IMR-90 (cell line): Measurements from ENCODE around the gene BMP7. TPM values are rescaled to one million over a fixed set of nuclear protein-coding genes. Genes with fewer than 3 reads are reported as not detected.

ENCODE experiments used
- ATAC-seq: fragments of 200-7000 bp; cut with Tn5 transposase; 2 replicates; pipeline ENCODE4 v1.9.1; 2020; ENCODE audit warnings: low read depth, mild to moderate bottlenecking, moderate library complexity
- BruUV-seq: library from RNA; stranded (reverse); fragments of 400-500 nt; replicated peaks from 2 replicates; lab custom pipeline; 2021; lab: Mats Ljungman, UMichigan
- CTCF ChIA-PET: fragments of 300-600 bp; formaldehyde crosslinking; extraction: SDS; loops from one replicate; lab custom pipeline; 2021; ENCODE audit warnings: antibody characterized with exemption; lab: Yijun Ruan, JAX
- POLR2A ChIA-PET: fragments of 300-600 bp; sonication (Branson Sonifier 250); formaldehyde crosslinking; loops from one replicate; lab custom pipeline; 2022; ENCODE audit warnings: antibody characterized with exemption; ENCODE audit not compliant: unreplicated experiment; lab: Charles Lee
- DNase-seq: peaks from one replicate; pipeline ENCODE4 v3.0.0; 2013
- H2AFZ ChIP-seq: replicated peaks from 2 replicates; pipeline ENCODE3; 2013; ENCODE audit warnings: low read length, mild to moderate bottlenecking; ENCODE audit not compliant: poor library complexity
- H2AK5ac ChIP-seq: 2 replicates; pipeline ENCODE4 v1.6.1; 2013; ENCODE audit warnings: low read depth, low read length, inconsistent platforms
- H2AK9ac ChIP-seq: replicated peaks from 2 replicates; pipeline ENCODE3; 2013; ENCODE audit warnings: mild to moderate bottlenecking, low read depth, low read length, moderate library complexity; ENCODE audit not compliant: poor library complexity
- H2BK120ac ChIP-seq: 2 replicates; pipeline ENCODE4 v1.6.1; 2013; ENCODE audit warnings: low read depth, low read length, inconsistent platforms
- H2BK15ac ChIP-seq: 3 replicates; pipeline ENCODE4 v1.6.1; 2013; ENCODE audit warnings: low read depth, low read length, inconsistent platforms
- H2BK20ac ChIP-seq: 2 replicates; pipeline ENCODE4 v1.6.1; 2013; ENCODE audit warnings: low read depth, mild to moderate bottlenecking, inconsistent platforms, low read length, moderate library complexity
- H2BK5ac ChIP-seq: 2 replicates; pipeline ENCODE4 v1.6.1; 2013; ENCODE audit warnings: mild to moderate bottlenecking, low read depth, low read length, inconsistent platforms; ENCODE audit not compliant: poor library complexity, severe bottlenecking
- H3K14ac ChIP-seq: replicated peaks from 2 replicates; pipeline ENCODE4 v1.6.1; 2013; ENCODE audit warnings: low read depth, low read length, inconsistent platforms
- H3K18ac ChIP-seq: 2 replicates; pipeline ENCODE4 v1.6.1; 2013; ENCODE audit warnings: low read depth, low read length, control low read depth
- H3K23ac ChIP-seq: 2 replicates; pipeline ENCODE4 v1.6.1; 2013; ENCODE audit warnings: low read depth, low read length, inconsistent platforms
- H3K27ac ChIP-seq: 2 replicates; pipeline ENCODE4 v1.5.1; 2013; ENCODE audit warnings: mild to moderate bottlenecking, control low read depth, low read length; ENCODE audit not compliant: insufficient read depth
- H3K27me3 ChIP-seq: 2 replicates; pipeline ENCODE4 v1.6.1; 2013; ENCODE audit warnings: low read length; ENCODE audit not compliant: control insufficient read depth, insufficient read depth
- H3K36me3 ChIP-seq: 2 replicates; pipeline ENCODE4 v1.6.1; 2013; ENCODE audit warnings: low read length, mixed read lengths; ENCODE audit not compliant: control insufficient read depth, insufficient read depth
- H3K4ac ChIP-seq: 2 replicates; pipeline ENCODE4 v1.6.1; 2013; ENCODE audit warnings: low read depth, low read length, inconsistent platforms
- H3K4me1 ChIP-seq: 2 replicates; pipeline ENCODE4 v1.6.1; 2013; ENCODE audit warnings: low read length, mixed read lengths; ENCODE audit not compliant: control insufficient read depth, insufficient read depth
- H3K4me2 ChIP-seq: 2 replicates; pipeline ENCODE4 v1.6.1; 2013; ENCODE audit warnings: low read depth, mild to moderate bottlenecking, control low read depth, low read length, moderate library complexity
- H3K4me3 ChIP-seq: 2 replicates; pipeline ENCODE4 v1.5.1; 2013; ENCODE audit warnings: low read depth, mild to moderate bottlenecking, control low read depth, low read length, moderate library complexity; ENCODE audit not compliant: insufficient read depth
- H3K56ac ChIP-seq: 2 replicates; pipeline ENCODE4 v1.6.1; 2013; ENCODE audit warnings: low read length, inconsistent platforms; ENCODE audit not compliant: insufficient read depth; ENCODE audit errors: extremely low read depth
- H3K79me1 ChIP-seq, 2 experiments: 2 replicates each; pipeline ENCODE4 v1.6.1; 2013; ENCODE audit warnings: low read length in 2 of 2, inconsistent platforms in 1 of 2, low read depth in 1 of 2
- H3K9ac ChIP-seq: 2 replicates; pipeline ENCODE4 v1.6.1; 2013; ENCODE audit warnings: low read depth, low read length, control low read depth
- H3K9me1 ChIP-seq: 2 replicates; pipeline ENCODE4 v1.6.1; 2013; ENCODE audit warnings: low read length, inconsistent platforms; ENCODE audit not compliant: insufficient read depth
- H3K9me3 ChIP-seq: 2 replicates; pipeline ENCODE4 v1.6.1; 2013; ENCODE audit warnings: low read length; ENCODE audit not compliant: control insufficient read depth, insufficient read depth
- H4K20me1 ChIP-seq: 2 replicates; pipeline ENCODE4 v1.6.1; 2013; ENCODE audit warnings: low read length, inconsistent platforms; ENCODE audit not compliant: insufficient read depth
- H4K5ac ChIP-seq: 2 replicates; pipeline ENCODE4 v1.6.1; 2013; ENCODE audit warnings: mild to moderate bottlenecking, low read depth, low read length, control low read depth
- H4K8ac ChIP-seq, 2 experiments: 2 replicates each; pipeline ENCODE4 v1.6.1; 2013; ENCODE audit warnings: low read depth in 2 of 2, low read length in 2 of 2, control low read depth in 1 of 2, inconsistent platforms in 1 of 2
- H4K91ac ChIP-seq: 2 replicates; pipeline ENCODE4 v1.6.1; 2013; ENCODE audit warnings: low read depth, low read length, inconsistent platforms; ENCODE audit not compliant: insufficient read depth
- BHLHE40 ChIP-seq: fragments of 150-350 bp; IDR thresholded peaks from 2 replicates; pipeline ENCODE4 v1.6.1; 2016; ENCODE audit warnings: mild to moderate bottlenecking, low read depth, low read length
- CEBPB ChIP-seq: IDR thresholded peaks from 2 replicates; pipeline ENCODE4 v1.6.1; 2012; ENCODE audit warnings: low read depth, low read length, improper control_type of control experiment
- CHD1 ChIP-seq: IDR thresholded peaks from 2 replicates; pipeline ENCODE4 v1.6.1; 2012; ENCODE audit warnings: low read depth, low read length, improper control_type of control experiment
- CTCF ChIP-seq: conservative IDR thresholded peaks from 2 replicates; pipeline ENCODE4 v1.5.1; 2012; ENCODE audit warnings: mild to moderate bottlenecking, low read depth, low read length, improper control_type of control experiment
- FOS ChIP-seq: fragments of 150-350 bp; IDR thresholded peaks from 2 replicates; pipeline ENCODE4 v1.6.1; 2016; ENCODE audit warnings: low read depth, low read length
- MAFK ChIP-seq: IDR thresholded peaks from 2 replicates; pipeline ENCODE4 v1.6.1; 2012; ENCODE audit warnings: low read depth, low read length, improper control_type of control experiment
- MAZ ChIP-seq: IDR thresholded peaks from 2 replicates; pipeline ENCODE4 v1.6.1; 2012; ENCODE audit warnings: low read depth, mild to moderate bottlenecking, low read length, improper control_type of control experiment, moderate library complexity, borderline replicate concordance
- MXI1 ChIP-seq: IDR thresholded peaks from 2 replicates; pipeline ENCODE4 v1.6.1; 2012; ENCODE audit warnings: low read depth, mild to moderate bottlenecking, low read length, moderate library complexity, borderline replicate concordance
- NFE2L2 ChIP-seq: fragments of 150-350 bp; IDR thresholded peaks from 2 replicates; pipeline ENCODE4 v1.6.1; 2016; ENCODE audit warnings: low read depth, mild to moderate bottlenecking, low read length
- RCOR1 ChIP-seq: IDR thresholded peaks from 2 replicates; pipeline ENCODE4 v1.6.1; 2012; ENCODE audit warnings: mild to moderate bottlenecking, low read length, improper control_type of control experiment; ENCODE audit not compliant: insufficient replicate concordance
- USF2 ChIP-seq: fragments of 150-350 bp; IDR thresholded peaks from 2 replicates; pipeline ENCODE4 v1.6.1; 2017; ENCODE audit warnings: mild to moderate bottlenecking, antibody characterized with exemption, low read length, low read depth
- WGBS, 2 experiments: methylation state at CpG; one replicate each; pipeline versions ENCODE4 v1.1.5 to v1.1.7; 2013; ENCODE audit warnings: missing lambda C conversion rate in 2 of 2; ENCODE audit not compliant: insufficient read length in 1 of 2; ENCODE audit errors: extremely low coverage in 2 of 2; 5-methylcytosine and 5-hydroxymethylcytosine counted together
- dilution Hi-C: fragments of 300-500 bp; cut with HindIII; formaldehyde crosslinking; loops from one replicate; pipeline ENCODE4 v1.14.3; 2018; ENCODE audit warnings: low sequenced_read_pairs; ENCODE audit not compliant: unreplicated experiment
- in situ Hi-C: fragments of 300-500 bp; cut with MboI; formaldehyde crosslinking; loops from 3 replicates; pipeline ENCODE4 v1.14.3; 2019; ENCODE audit warnings: low sequenced_read_pairs, inconsistent platforms, mixed read lengths
- intact Hi-C: fragments of 100-400 bp; cut with micrococcal nuclease; formaldehyde crosslinking; loops from 2 replicates; pipeline ENCODE4 v1.10.0; 2022
- polyA plus RNA-seq, 3 experiments: library from polyadenylated mRNA; depleted of rRNA; stranded (reverse); fragments of >200 nt; gene quantifications; 2 replicates each; pipeline ENCODE4 v1.2.3, GENCODE V29; 2012; ENCODE audit warnings: low replicate concordance in 1 of 3
- total RNA-seq: library from RNA; depleted of rRNA; stranded (reverse); fragments of >200 nt; gene quantifications from 2 replicates; pipeline ENCODE4 v1.2.3, GENCODE V29; 2012
- TF ChIP-seq, protein P1 (sequence below): fragments of 150-350 bp; IDR thresholded peaks from 2 replicates; pipeline ENCODE4 v1.6.1; 2016; ENCODE audit warnings: low read depth, mild to moderate bottlenecking, low read length, moderate library complexity, borderline replicate concordance

The BMP7 gene
- total and polyA plus RNA-seq, 2 of the 4 experiments (the other 2 are of a cell fraction) = not detected

- dilution Hi-C loops (no loop called here), in situ Hi-C loops (no loop called here), intact Hi-C loops (no loop called here)
- DNase-seq (no peak), ATAC-seq (no peak)
- Histone ChIP-seq H4K8ac (no peak overlapping the region), H3K56ac (no peak overlapping the region), H3K36me3 (no peaks in the 10 kb centered on the region), H3K14ac (no peak overlapping the region), H2AK5ac (no peak overlapping the region), H3K9me1 (no peaks in the 10 kb centered on the region), H3K23ac (no peak overlapping the region), H2BK120ac (no peak overlapping the region), H3K4me1 (no peaks in the 10 kb centered on the region; the same call in 1 of the 2 replicates), H3K18ac (no peak overlapping the region), H3K79me1 (no peaks in the 10 kb centered on the region), H2AFZ (no peak overlapping the region), H3K9ac (no peak overlapping the region), H4K20me1 (no peaks in the 10 kb centered on the region), H3K4ac (no peak overlapping the region), H3K27ac (no peak overlapping the region), H2BK5ac (no peak overlapping the region), H3K4me3 (no peak overlapping the region), H4K5ac (no peak overlapping the region), H3K27me3 (no peaks in the 10 kb centered on the region), H3K9me3 (peaks cover 15% of the 10 kb centered on the region), H3K4me2 (no peak overlapping the region), H2BK20ac (no peak overlapping the region), H2BK15ac (no peak overlapping the region), H2AK9ac (no peak overlapping the region), H4K91ac (no peak overlapping the region)
- CTCF ChIA-PET = no interaction called here
- BruUV-seq = no TSS peak
- WGBS, 2 experiments = 100% methylated on average over 2 of the region's 6 CpGs; no CpG with 5 or more reads in 1 of the 2 experiments
- POLR2A ChIA-PET = no interaction called here
- TF ChIP-seq USF2 (no peak), BHLHE40 (no peak), CHD1 (no peak), MXI1 (no peak), NFE2L2 (no peak), CEBPB (no peak), MAZ (no peak), MAFK (no peak), CTCF (no peak), FOS (no peak), RCOR1 (no peak)
- TF ChIP-seq, protein P1, sequence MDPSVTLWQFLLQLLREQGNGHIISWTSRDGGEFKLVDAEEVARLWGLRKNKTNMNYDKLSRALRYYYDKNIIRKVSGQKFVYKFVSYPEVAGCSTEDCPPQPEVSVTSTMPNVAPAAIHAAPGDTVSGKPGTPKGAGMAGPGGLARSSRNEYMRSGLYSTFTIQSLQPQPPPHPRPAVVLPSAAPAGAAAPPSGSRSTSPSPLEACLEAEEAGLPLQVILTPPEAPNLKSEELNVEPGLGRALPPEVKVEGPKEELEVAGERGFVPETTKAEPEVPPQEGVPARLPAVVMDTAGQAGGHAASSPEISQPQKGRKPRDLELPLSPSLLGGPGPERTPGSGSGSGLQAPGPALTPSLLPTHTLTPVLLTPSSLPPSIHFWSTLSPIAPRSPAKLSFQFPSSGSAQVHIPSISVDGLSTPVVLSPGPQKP = no peak
Measured at GRCh38 chr20:57215426-57215825, 51.0 kb downstream of the BMP7 start.
